HepG2 (cell line): ENCODE results near the gene TP53TG5. TPM values are rescaled to one million over a fixed set of nuclear protein-coding genes. Genes with fewer than 3 reads are reported as not detected.

Source experiments
- ATAC-seq: fragments of 200-7000 bp; cut with Tn5 transposase; 3 replicates; pipeline ENCODE4 v1.9.1; 2020; ENCODE audit warnings: mild to moderate bottlenecking, moderate library complexity
- BruUV-seq: library from RNA; stranded (reverse); fragments of 400-500 nt; replicated peaks from 2 replicates; lab custom pipeline; 2021; lab: Mats Ljungman, UMichigan
- CTCF ChIA-PET: fragments of 300-600 bp; formaldehyde crosslinking; extraction: SDS; loops from one replicate; lab custom pipeline; 2021; ENCODE audit warnings: low total read pairs, inconsistent platforms, low intra/inter-chr PET ratio; lab: Yijun Ruan, JAX
- POLR2A ChIA-PET: fragments of 350-600 bp; sonication (Branson Sonifier 250); formaldehyde crosslinking; loops from one replicate; lab custom pipeline; 2020; ENCODE audit warnings: antibody characterized with exemption, inconsistent platforms; lab: Yijun Ruan, JAX
- DNase-seq: peaks from one replicate; pipeline ENCODE4 v3.0.0-alpha.2; 2015; ENCODE audit warnings: low spot score
- FAIRE-seq: peaks from 3 replicates; lab custom pipeline; 2011; peaks lifted over from hg19 to GRCh38; lab: Jason Lieb, UNC
- H2AFZ ChIP-seq: one replicate; pipeline ENCODE4 v1.6.1; 2011; ENCODE audit warnings: low read length, inconsistent platforms
- H3K27ac ChIP-seq: fragments of 300-600 bp; 3 replicates; pipeline ENCODE4 v1.8.0; 2011; ENCODE audit warnings: mixed run types, mild to moderate bottlenecking, mixed read lengths, low read length, inconsistent platforms; ENCODE audit not compliant: insufficient read depth; ENCODE audit errors: extremely low read length
- H3K27me3 ChIP-seq, 2 experiments: fragments of 200-600 bp in 1 of 2; 2 replicates in 1 of 2; 3 replicates in 1 of 2; pipeline versions ENCODE4 v1.6.0 to v1.8.0; 2011; ENCODE audit warnings: low read length in 2 of 2, mild to moderate bottlenecking in 2 of 2, moderate library complexity in 2 of 2, inconsistent platforms in 1 of 2; ENCODE audit not compliant: insufficient read depth in 2 of 2, control insufficient read depth in 1 of 2
- H3K36me3 ChIP-seq, 2 experiments: fragments of 200-600 bp in 1 of 2; replicated peaks in 1 of 2; 2 replicates in 1 of 2; 3 replicates in 1 of 2; pipeline versions ENCODE4 v1.5.1 to v1.8.0; 2011; ENCODE audit warnings: low read length in 2 of 2, inconsistent platforms in 1 of 2; ENCODE audit not compliant: insufficient read depth in 2 of 2, control insufficient read depth in 1 of 2
- H3K4me1 ChIP-seq: 2 replicates; pipeline ENCODE4 v1.5.1; 2012; ENCODE audit warnings: low read length, inconsistent platforms; ENCODE audit not compliant: insufficient read depth
- H3K4me2 ChIP-seq: 2 replicates; pipeline ENCODE4 v1.6.0; 2011; ENCODE audit warnings: low read depth, low read length, inconsistent platforms
- H3K4me3 ChIP-seq, 3 experiments: fragments of 200-600 bp in 1 of 3; sonication (generic), shearing (Covaris generic) in 1 of 3; replicated peaks in 1 of 3; 2 replicates each; pipeline ENCODE4 v1.5.1; 2011 to 2016; ENCODE audit warnings: low read length in 3 of 3, inconsistent platforms in 2 of 3, low read depth in 2 of 3, mild to moderate bottlenecking in 2 of 3, control low read depth in 1 of 3, mixed read lengths in 1 of 3; ENCODE audit not compliant: insufficient read depth in 1 of 3
- H3K79me2 ChIP-seq: one replicate; pipeline ENCODE4 v1.6.1; 2011; ENCODE audit warnings: low read length, inconsistent platforms; ENCODE audit not compliant: insufficient read depth
- H3K9ac ChIP-seq: 2 replicates; pipeline ENCODE4 v1.6.0; 2011; ENCODE audit warnings: mild to moderate bottlenecking, low read depth, low read length, inconsistent platforms; ENCODE audit not compliant: insufficient read depth
- H3K9me3 ChIP-seq: 2 replicates; pipeline ENCODE4 v1.5.1; 2012; ENCODE audit warnings: mild to moderate bottlenecking, low read length
- H4K20me1 ChIP-seq: 2 replicates; pipeline ENCODE4 v1.6.0; 2011; ENCODE audit warnings: inconsistent platforms, mild to moderate bottlenecking, low read length, moderate library complexity; ENCODE audit not compliant: insufficient read depth
- FOXO1 ChIP-seq: sonication (generic); formaldehyde crosslinking; IDR thresholded peaks from 2 replicates; pipeline ENCODE4 v1.4.0; 2020; ENCODE audit warnings: missing genetic modification reagents
- KMT2A ChIP-seq: sonication (generic); formaldehyde crosslinking; IDR thresholded peaks from 2 replicates; pipeline ENCODE4 v1.4.0; 2020; ENCODE audit warnings: missing genetic modification reagents
- RARA ChIP-seq: IDR thresholded peaks from 2 replicates; pipeline ENCODE4 v1.6.1; 2016; ENCODE audit warnings: missing genetic modification reagents, missing compliant biosample characterization
- RBAK ChIP-seq: sonication (generic); formaldehyde crosslinking; IDR thresholded peaks from 2 replicates; pipeline ENCODE4 v1.5.1; 2020; ENCODE audit warnings: mild to moderate bottlenecking, missing genetic modification reagents
- SNAPC2 ChIP-seq: sonication (generic); formaldehyde crosslinking; IDR thresholded peaks from 2 replicates; pipeline ENCODE4 v1.8.1; 2022; ENCODE audit warnings: mild to moderate bottlenecking, missing genetic modification reagents
- SOX13 ChIP-seq, 3 experiments: fragments of 450-650 bp in 1 of 3; sonication (generic) in 1 of 3; formaldehyde crosslinking in 1 of 3; IDR thresholded peaks in 2 of 3; conservative IDR thresholded peaks in 1 of 3; 2 replicates each; pipeline versions ENCODE4 v1.5.0 to v1.6.1; 2016 to 2020; ENCODE audit warnings: antibody characterized with exemption in 1 of 3, mild to moderate bottlenecking in 1 of 3, missing compliant biosample characterization in 1 of 3, missing genetic modification reagents in 1 of 3, moderate library complexity in 1 of 3
- SPEN ChIP-seq: sonication (generic); formaldehyde crosslinking; IDR thresholded peaks from 2 replicates; pipeline ENCODE4 v1.5.1; 2020; ENCODE audit warnings: low read depth, mild to moderate bottlenecking, missing genetic modification reagents
- TARDBP ChIP-seq: sonication (generic); formaldehyde crosslinking; IDR thresholded peaks from 2 replicates; pipeline ENCODE4 v1.8.0; 2022; ENCODE audit warnings: mild to moderate bottlenecking, missing genetic modification reagents
- ZMYM4 ChIP-seq: sonication (generic); formaldehyde crosslinking; IDR thresholded peaks from 2 replicates; pipeline ENCODE4 v1.8.1; 2023; ENCODE audit warnings: mild to moderate bottlenecking, missing genetic modification reagents
- ZNF564 ChIP-seq: sonication (generic); formaldehyde crosslinking; IDR thresholded peaks from 2 replicates; pipeline ENCODE4 v1.8.1; 2023; ENCODE audit warnings: mild to moderate bottlenecking, missing genetic modification reagents
- ZNF788 ChIP-seq: sonication (generic); formaldehyde crosslinking; IDR thresholded peaks from 2 replicates; pipeline ENCODE4 v1.5.0; 2020; ENCODE audit warnings: mild to moderate bottlenecking, missing genetic modification reagents, borderline replicate concordance
- ZNF883 ChIP-seq: sonication (generic); formaldehyde crosslinking; IDR thresholded peaks from 2 replicates; pipeline ENCODE4 v1.5.1; 2020; ENCODE audit warnings: mild to moderate bottlenecking, missing genetic modification reagents; ENCODE audit errors: not compliant biosample characterization
- WGBS: methylation state at CpG from one replicate; pipeline ENCODE4 v1.1.6; 2017; ENCODE audit warnings: low lambda C conversion rate; 5-methylcytosine and 5-hydroxymethylcytosine counted together
- in situ Hi-C: cut with HindIII; loops from 2 replicates; pipeline ENCODE4 v1.10.0; 2017; ENCODE audit warnings: low pct_unique_long_range_greater_than_20kb; ENCODE audit not compliant: extremely low pct_ligation_motif_present
- intact Hi-C: fragments of 100-400 bp; cut with micrococcal nuclease; formaldehyde crosslinking; loops from one replicate; pipeline ENCODE4 v1.10.0; 2022; ENCODE audit not compliant: unreplicated experiment
- polyA plus RNA-seq, 8 experiments: library from polyadenylated mRNA; depleted of rRNA in 3 of 8; stranded (reverse) in 7 of 8; unstranded in 1 of 8; fragments of >200 nt; fragmentation: Illumina TruSeq in 4 of 8; extraction: Trizol in 4 of 8; gene quantifications; 2 replicates each; pipeline versions ENCODE4 v1.2.1 to v1.2.3, GENCODE V29; 2011 to 2016; ENCODE audit warnings: low read depth in 4 of 8, missing spikeins in 1 of 8, mixed read lengths in 1 of 8; ENCODE audit not compliant: insufficient read depth in 1 of 8
- total RNA-seq, 5 experiments: library from RNA; depleted of rRNA; stranded (reverse); fragments of >200 nt; fragmentation: Illumina TruSeq; extraction: Trizol; gene quantifications; 2 replicates each; pipeline ENCODE4 v1.2.3, GENCODE V29; 2016; ENCODE audit warnings: low read depth in 1 of 5
- TF ChIP-seq, protein P1 (sequence below): sonication (generic); formaldehyde crosslinking; IDR thresholded peaks from 2 replicates; pipeline ENCODE4 v1.4.0; 2020; ENCODE audit warnings: missing genetic modification reagents, borderline replicate concordance
- TF ChIP-seq, protein P2 (sequence below): sonication (generic); formaldehyde crosslinking; IDR thresholded peaks from 2 replicates; pipeline ENCODE4 v1.4.0; 2020; ENCODE audit warnings: missing genetic modification reagents
- TF ChIP-seq, protein P3 (sequence below): sonication (generic); formaldehyde crosslinking; IDR thresholded peaks from 2 replicates; pipeline ENCODE4 v1.5.1; 2020; ENCODE audit warnings: mild to moderate bottlenecking, missing genetic modification reagents, moderate library complexity

TP53TG5 gene
- total and polyA plus RNA-seq, 2 of the 13 experiments (the other 11 are each of a cell fraction or from before 2014, with no cell fraction given), result 0.11 TPM; not detected in 1

DNA sequence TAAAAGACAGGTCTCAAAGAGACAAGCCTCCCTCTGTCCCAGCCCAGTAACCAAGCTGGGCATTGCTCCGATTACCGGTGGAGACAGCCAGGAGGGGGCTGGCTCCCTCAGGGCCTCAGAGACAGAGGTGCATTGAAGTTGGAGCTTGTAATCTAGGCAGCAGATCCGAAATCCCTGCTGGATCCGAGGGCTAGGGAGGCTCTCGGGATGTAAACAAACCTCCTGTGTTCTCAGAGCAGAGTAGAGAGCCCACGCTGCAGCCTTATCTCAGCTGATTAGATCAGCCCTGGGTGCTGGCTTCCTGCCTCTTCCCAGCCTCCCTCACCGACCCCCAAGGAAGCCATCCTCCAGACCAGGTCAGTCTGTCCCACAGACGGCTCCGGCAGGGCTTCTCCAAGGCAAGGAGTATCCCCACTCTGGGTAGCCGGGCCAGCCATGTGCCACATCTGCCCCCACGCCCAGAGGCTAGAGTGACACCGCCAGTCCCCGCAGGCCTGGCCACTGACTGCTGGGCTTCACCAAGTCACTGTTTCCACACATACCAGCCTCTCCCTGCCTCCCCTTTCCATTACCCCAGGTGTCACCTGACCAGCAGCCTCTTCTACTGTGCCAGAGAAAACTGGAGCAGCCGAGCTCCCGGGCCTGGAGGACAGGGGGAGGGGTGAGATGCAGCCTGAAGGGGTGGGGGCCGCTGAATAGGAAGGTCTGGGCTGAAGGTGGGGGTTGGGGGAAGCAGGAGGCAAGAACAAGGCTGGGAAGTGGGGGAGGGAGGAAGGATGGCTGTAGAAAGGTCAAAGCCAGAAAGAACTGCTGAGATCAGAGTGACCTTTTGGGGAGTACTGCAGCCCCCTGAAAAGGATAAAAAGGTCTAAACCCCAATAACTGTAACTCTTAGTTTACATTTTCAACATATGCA lies 35.9 kb downstream of the TP53TG5 start:
- H3K4me1 ChIP-seq, result peaks cover 100% of the 10 kb centered on the region
- peaks cover 7% of the 10 kb centered on the region; the same call in 1 of the 2 replicates for H4K20me1 ChIP-seq
- peak overlapping the region; percentile 80 for H3K27ac ChIP-seq
- peak; percentile 94 for DNase-seq
- ChIA-PET CTCF (no interaction called here), POLR2A (interaction anchor here (0.6 to 23.9 kb wide), 20 partner anchors 9 to 1784 kb away, joined by 3 to 1422 read pairs (median 5); partner anchors contain the start of genes PIGT, SDC4, SYS1 and ZSWIM1)
- FAIRE-seq, result peak; percentile 95
- H3K4me2 ChIP-seq, result peak overlapping the region; percentile 99
- peaks cover 61% of the 10 kb centered on the region for H3K79me2 ChIP-seq
- H2AFZ ChIP-seq, result no peak overlapping the region
- no peaks in the 10 kb centered on the region; a peak in 1 of 5 replicates for H3K27me3 ChIP-seq
- H3K9ac ChIP-seq, result peak overlapping the region; percentile 66
- intact Hi-C loops (loop anchor here (5.0 kb wide), 2 partner anchors 75 to 630 kb away; partner anchors contain the start of genes PIGT and ZNF335), in situ Hi-C loops (no loop called here)
- no TSS peak for BruUV-seq
- peak; percentile 35 for ATAC-seq
- 2% methylated on average over 14 of the region's 16 CpGs for WGBS
- no peaks in the 10 kb centered on the region for H3K36me3 ChIP-seq
- peak overlapping the region; percentile 49 to 87 (median 54) for H3K4me3 ChIP-seq
- no peaks in the 10 kb centered on the region for H3K9me3 ChIP-seq
- TF ChIP-seq ZMYM4 (CRISPR knock-in tag), result 0 out of 2 replicates have a peak, but pooled peaks have one; percentile 17
- TF ChIP-seq RARA (CRISPR knock-in tag), result peak; percentile 29; the same call in 1 of the 2 replicates
- TF ChIP-seq SOX13 (IDR thresholded peaks at IDR 0.05), result 0 out of 2 replicates have a peak, but pooled peaks have one; percentile 20
- peak in 1 of 2 experiments; percentile 69; a peak in 2 of 4 replicates for TF ChIP-seq SOX13 (CRISPR knock-in tag; conservative IDR thresholded peaks at IDR 0.05 in 1 of 2, IDR thresholded peaks at IDR 0.05 in 1 of 2)
- peak; percentile 86 for TF ChIP-seq TARDBP (CRISPR knock-in tag)
- TF ChIP-seq, protein P1, sequence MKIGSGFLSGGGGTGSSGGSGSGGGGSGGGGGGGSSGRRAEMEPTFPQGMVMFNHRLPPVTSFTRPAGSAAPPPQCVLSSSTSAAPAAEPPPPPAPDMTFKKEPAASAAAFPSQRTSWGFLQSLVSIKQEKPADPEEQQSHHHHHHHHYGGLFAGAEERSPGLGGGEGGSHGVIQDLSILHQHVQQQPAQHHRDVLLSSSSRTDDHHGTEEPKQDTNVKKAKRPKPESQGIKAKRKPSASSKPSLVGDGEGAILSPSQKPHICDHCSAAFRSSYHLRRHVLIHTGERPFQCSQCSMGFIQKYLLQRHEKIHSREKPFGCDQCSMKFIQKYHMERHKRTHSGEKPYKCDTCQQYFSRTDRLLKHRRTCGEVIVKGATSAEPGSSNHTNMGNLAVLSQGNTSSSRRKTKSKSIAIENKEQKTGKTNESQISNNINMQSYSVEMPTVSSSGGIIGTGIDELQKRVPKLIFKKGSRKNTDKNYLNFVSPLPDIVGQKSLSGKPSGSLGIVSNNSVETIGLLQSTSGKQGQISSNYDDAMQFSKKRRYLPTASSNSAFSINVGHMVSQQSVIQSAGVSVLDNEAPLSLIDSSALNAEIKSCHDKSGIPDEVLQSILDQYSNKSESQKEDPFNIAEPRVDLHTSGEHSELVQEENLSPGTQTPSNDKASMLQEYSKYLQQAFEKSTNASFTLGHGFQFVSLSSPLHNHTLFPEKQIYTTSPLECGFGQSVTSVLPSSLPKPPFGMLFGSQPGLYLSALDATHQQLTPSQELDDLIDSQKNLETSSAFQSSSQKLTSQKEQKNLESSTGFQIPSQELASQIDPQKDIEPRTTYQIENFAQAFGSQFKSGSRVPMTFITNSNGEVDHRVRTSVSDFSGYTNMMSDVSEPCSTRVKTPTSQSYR (CRISPR knock-in tag), result peak; percentile 32; the same call in 1 of the 2 replicates
- 0 out of 2 replicates have a peak, but pooled peaks have one; percentile 73 for TF ChIP-seq SNAPC2 (CRISPR knock-in tag)
- peak; percentile 93 for TF ChIP-seq ZNF788 (CRISPR knock-in tag)
- TF ChIP-seq, protein P2, sequence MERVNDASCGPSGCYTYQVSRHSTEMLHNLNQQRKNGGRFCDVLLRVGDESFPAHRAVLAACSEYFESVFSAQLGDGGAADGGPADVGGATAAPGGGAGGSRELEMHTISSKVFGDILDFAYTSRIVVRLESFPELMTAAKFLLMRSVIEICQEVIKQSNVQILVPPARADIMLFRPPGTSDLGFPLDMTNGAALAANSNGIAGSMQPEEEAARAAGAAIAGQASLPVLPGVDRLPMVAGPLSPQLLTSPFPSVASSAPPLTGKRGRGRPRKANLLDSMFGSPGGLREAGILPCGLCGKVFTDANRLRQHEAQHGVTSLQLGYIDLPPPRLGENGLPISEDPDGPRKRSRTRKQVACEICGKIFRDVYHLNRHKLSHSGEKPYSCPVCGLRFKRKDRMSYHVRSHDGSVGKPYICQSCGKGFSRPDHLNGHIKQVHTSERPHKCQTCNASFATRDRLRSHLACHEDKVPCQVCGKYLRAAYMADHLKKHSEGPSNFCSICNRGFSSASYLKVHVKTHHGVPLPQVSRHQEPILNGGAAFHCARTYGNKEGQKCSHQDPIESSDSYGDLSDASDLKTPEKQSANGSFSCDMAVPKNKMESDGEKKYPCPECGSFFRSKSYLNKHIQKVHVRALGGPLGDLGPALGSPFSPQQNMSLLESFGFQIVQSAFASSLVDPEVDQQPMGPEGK (CRISPR knock-in tag), result peak; percentile 16; the same call in 1 of the 2 replicates
- peak; percentile 64; the same call in 1 of the 2 replicates for TF ChIP-seq SPEN (CRISPR knock-in tag)
- TF ChIP-seq, protein P3, sequence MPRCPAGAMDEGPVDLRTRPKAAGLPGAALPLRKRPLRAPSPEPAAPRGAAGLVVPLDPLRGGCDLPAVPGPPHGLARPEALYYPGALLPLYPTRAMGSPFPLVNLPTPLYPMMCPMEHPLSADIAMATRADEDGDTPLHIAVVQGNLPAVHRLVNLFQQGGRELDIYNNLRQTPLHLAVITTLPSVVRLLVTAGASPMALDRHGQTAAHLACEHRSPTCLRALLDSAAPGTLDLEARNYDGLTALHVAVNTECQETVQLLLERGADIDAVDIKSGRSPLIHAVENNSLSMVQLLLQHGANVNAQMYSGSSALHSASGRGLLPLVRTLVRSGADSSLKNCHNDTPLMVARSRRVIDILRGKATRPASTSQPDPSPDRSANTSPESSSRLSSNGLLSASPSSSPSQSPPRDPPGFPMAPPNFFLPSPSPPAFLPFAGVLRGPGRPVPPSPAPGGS (CRISPR knock-in tag), result no peak
- TF ChIP-seq RBAK (CRISPR knock-in tag), result peak; percentile 20; the same call in 1 of the 2 replicates
- TF ChIP-seq ZNF564 (CRISPR knock-in tag), result peak; percentile 55; the same call in 1 of the 2 replicates
- TF ChIP-seq ZNF883, result peak; percentile 67
- TF ChIP-seq KMT2A, result 0 out of 2 replicates have a peak, but pooled peaks have one; percentile 23
- TF ChIP-seq FOXO1, result peak; percentile 78
